DMS53 treated with DMSO at 0.1 percent for 48 hours (cell line): ENCODE data around the gene ARHGAP25.
"Not testable (repeated sequence)": the region's sequence is repeated elsewhere in the genome, so short reads cannot be mapped to it uniquely, and the experiment has no call there.

Source experiments
- DNase-seq: peaks from one replicate; lab custom pipeline; 2025; ENCODE audit not compliant: unreplicated experiment; lab: John Stamatoyannopoulos, UW

The ARHGAP25 gene

GRCh38 chr2:68790600-68790999, 56.0 kb downstream of the ARHGAP25 start:
- DNase-seq, result no peak

- no peak for DNase-seq
These were observed 57.3 kb downstream of the ARHGAP25 start for GRCh38 chr2:68791914-68792313.

GRCh38 chr2:68792751-68793150, 58.1 kb downstream of the ARHGAP25 start:
- DNase-seq, result no peak

GRCh38 chr2:68796295-68796905, 61.8 kb downstream of the ARHGAP25 start:
- no peak for DNase-seq

- DNase-seq, result no peak
These were observed 64.0 kb downstream of the ARHGAP25 start for GRCh38 chr2:68798569-68798968.

- DNase-seq, result no peak
These were observed 64.8 kb downstream of the ARHGAP25 start for GRCh38 chr2:68799140-68800026.

- no peak for DNase-seq
These were observed 65.4 kb downstream of the ARHGAP25 start for GRCh38 chr2:68800027-68800401.

- no peak for DNase-seq
These were observed 65.9 kb downstream of the ARHGAP25 start for GRCh38 chr2:68800517-68800916.

- DNase-seq, result not testable (repeated sequence)
These were observed 67.5 kb downstream of the ARHGAP25 start for GRCh38 chr2:68802161-68802560.

GRCh38 chr2:68805025-68805424, 70.4 kb downstream of the ARHGAP25 start:
- DNase-seq, result no peak

GRCh38 chr2:68806511-68807109, 72.0 kb downstream of the ARHGAP25 start:
- DNase-seq, result no peak

- DNase-seq, result no peak
These were observed 73.2 kb downstream of the ARHGAP25 start for GRCh38 chr2:68807821-68808266.

GRCh38 chr2:68809324-68810240, 75.0 kb downstream of the ARHGAP25 start:
- no peak for DNase-seq

- DNase-seq, result no peak
These were observed 76.8 kb downstream of the ARHGAP25 start for GRCh38 chr2:68811364-68811763.

- no peak for DNase-seq
These were observed 77.6 kb downstream of the ARHGAP25 start for GRCh38 chr2:68812251-68812650.

GRCh38 chr2:68813596-68813995, 79.0 kb downstream of the ARHGAP25 start:
- no peak for DNase-seq

- no peak for DNase-seq
These were observed 82.7 kb downstream of the ARHGAP25 start for GRCh38 chr2:68817306-68817705.

- DNase-seq, result no peak
These were observed 84.9 kb downstream of the ARHGAP25 start for GRCh38 chr2:68819556-68819955.

GRCh38 chr2:68822207-68822872, 87.7 kb downstream of the ARHGAP25 start:
- DNase-seq, result no peak

- no peak for DNase-seq
These were observed 90.2 kb downstream of the ARHGAP25 start for GRCh38 chr2:68824831-68825230.
